SK-N-SH (cell line): ENCODE measurements around the gene IPO8. TPM values are rescaled to one million over a fixed set of nuclear protein-coding genes. Genes with fewer than 3 reads are reported as not detected.

ENCODE experiments used
- CTCF ChIA-PET: fragments of 300-600, 350-600 bp; formaldehyde crosslinking; extraction: SDS; loops from one replicate; lab custom pipeline; 2021; lab: Yijun Ruan, JAX
- POLR2A ChIA-PET: fragments of 350-600 bp; sonication (Branson Sonifier 250); formaldehyde crosslinking; extraction: SDS; loops from one replicate; lab custom pipeline; 2020; ENCODE audit warnings: antibody characterized with exemption, inconsistent platforms; lab: Yijun Ruan, JAX
- DNase-seq: peaks from one replicate; pipeline ENCODE4 v3.0.0; 2012
- H2AFZ ChIP-seq: fragments of 200-600 bp; sonication (generic); 2 replicates; pipeline ENCODE4 v1.8.1; 2016; ENCODE audit warnings: antibody characterized with exemption, mild to moderate bottlenecking, low read depth
- H3F3A ChIP-seq: fragments of 200-600 bp; sonication (generic); replicated peaks from 2 replicates; pipeline ENCODE3; 2016; ENCODE audit warnings: antibody characterized with exemption, mild to moderate bottlenecking; ENCODE audit not compliant: insufficient read depth
- H3K27ac ChIP-seq, 2 experiments: fragments of 200-500 bp in 1 of 2; fragments of 200-600 bp in 1 of 2; sonication (Bioruptor generic) in 1 of 2; sonication (generic), shearing (Covaris generic) in 1 of 2; 2 replicates each; pipeline versions ENCODE4 v1.5.1 to v1.6.1; 2014 to 2016; ENCODE audit warnings: low read depth in 2 of 2, inconsistent platforms in 1 of 2, low read length in 1 of 2, mild to moderate bottlenecking in 1 of 2, mixed read lengths in 1 of 2
- H3K27me3 ChIP-seq: fragments of 200-600 bp; sonication (generic), shearing (Covaris generic); 2 replicates; pipeline ENCODE4 v1.6.1; 2016; ENCODE audit warnings: mixed run types; ENCODE audit not compliant: insufficient read depth
- H3K36me3 ChIP-seq, 2 experiments: fragments of 200-500 bp in 1 of 2; fragments of 200-600 bp in 1 of 2; sonication (Bioruptor generic) in 1 of 2; sonication (generic) in 1 of 2; replicated peaks in 1 of 2; 2 replicates each; pipeline versions ENCODE3 to v1.5.1; 2014 to 2016; ENCODE audit warnings: low read length in 1 of 2, mild to moderate bottlenecking in 1 of 2; ENCODE audit not compliant: insufficient read depth in 2 of 2, control insufficient read depth in 1 of 2
- H3K4me1 ChIP-seq, 2 experiments: fragments of 200-500 bp in 1 of 2; fragments of 200-600 bp in 1 of 2; sonication (Bioruptor generic) in 1 of 2; sonication (generic), shearing (Covaris generic) in 1 of 2; 2 replicates each; pipeline versions ENCODE4 v1.5.1 to v1.6.1; 2014 to 2016; ENCODE audit warnings: low read depth in 1 of 2, low read length in 1 of 2, mixed run types in 1 of 2; ENCODE audit not compliant: insufficient read depth in 2 of 2, control insufficient read depth in 1 of 2
- H3K4me2 ChIP-seq: fragments of 200-600 bp; sonication (generic), shearing (Covaris generic); 2 replicates; pipeline ENCODE4 v1.6.1; 2017; ENCODE audit warnings: mixed run types
- H3K4me3 ChIP-seq, 2 experiments: fragments of 200-500 bp in 1 of 2; fragments of 200-600 bp in 1 of 2; sonication (Bioruptor generic) in 1 of 2; sonication (generic), shearing (Covaris generic) in 1 of 2; 2 replicates each; pipeline versions ENCODE4 v1.5.1 to v1.8.1; 2014 to 2016; ENCODE audit warnings: low read depth in 2 of 2, inconsistent platforms in 1 of 2, low read length in 1 of 2, mild to moderate bottlenecking in 1 of 2, mixed read lengths in 1 of 2, moderate library complexity in 1 of 2
- H3K79me2 ChIP-seq: fragments of 200-600 bp; sonication (generic); 2 replicates; pipeline ENCODE4 v1.8.1; 2017; ENCODE audit warnings: mild to moderate bottlenecking; ENCODE audit not compliant: insufficient read depth
- H3K9ac ChIP-seq: fragments of 200-600 bp; sonication (generic); 2 replicates; pipeline ENCODE4 v1.6.1; 2017; ENCODE audit warnings: mixed run types
- H3K9me2 ChIP-seq: fragments of 200-600 bp; sonication (generic); 2 replicates; pipeline ENCODE4 v1.6.1; 2017; ENCODE audit warnings: mixed run types
- H3K9me3 ChIP-seq: fragments of 200-600 bp; sonication (generic); 2 replicates; pipeline ENCODE4 v1.6.1; 2017; ENCODE audit warnings: mixed run types, mild to moderate bottlenecking, moderate library complexity
- H4K20me1 ChIP-seq: fragments of 200-600 bp; sonication (generic); 2 replicates; pipeline ENCODE4 v1.6.1; 2017; ENCODE audit warnings: mild to moderate bottlenecking, mixed run types; ENCODE audit not compliant: insufficient read depth
- FOSL2 ChIP-seq: IDR thresholded peaks from 2 replicates; pipeline ENCODE4 v1.4.0; 2012; ENCODE audit warnings: low read depth, mild to moderate bottlenecking, moderate library complexity, borderline replicate concordance
- IRF3 ChIP-seq: fragments of 150-350 bp; IDR thresholded peaks from 2 replicates; pipeline ENCODE4 v1.6.1; 2016; ENCODE audit warnings: mild to moderate bottlenecking, low read depth, low read length
- JUND ChIP-seq: IDR thresholded peaks from 2 replicates; pipeline ENCODE4 v1.4.0; 2012
- MAX ChIP-seq: IDR thresholded peaks from 2 replicates; pipeline ENCODE4 v1.4.0; 2012; ENCODE audit warnings: low read depth
- PBX3 ChIP-seq: IDR thresholded peaks from 2 replicates; pipeline ENCODE4; 2012
- POLR2AphosphoS5 ChIP-seq: IDR thresholded peaks from 2 replicates; pipeline ENCODE4 v1.6.1; 2012; ENCODE audit warnings: low read depth, low read length
- RCOR1 ChIP-seq: fragments of 150-350 bp; IDR thresholded peaks from 2 replicates; pipeline ENCODE4 v1.6.1; 2017; ENCODE audit warnings: antibody characterized with exemption, low read length
- RFX5 ChIP-seq: IDR thresholded peaks from 2 replicates; pipeline ENCODE4 v1.6.1; 2012; ENCODE audit warnings: mild to moderate bottlenecking, improper control_type of control experiment, low read length
- SIN3A ChIP-seq: IDR thresholded peaks from 2 replicates; pipeline ENCODE4 v1.6.1; 2012; ENCODE audit warnings: low read depth, mild to moderate bottlenecking, low read length, moderate library complexity, borderline replicate concordance
- TEAD4 ChIP-seq: IDR thresholded peaks from 2 replicates; pipeline ENCODE4 v1.4.0; 2012; ENCODE audit warnings: mild to moderate bottlenecking, borderline replicate concordance; ENCODE audit not compliant: insufficient read depth
- WGBS: methylation state at CpG from one replicate; pipeline ENCODE4 v1.1.6; 2017; ENCODE audit warnings: low lambda C conversion rate; 5-methylcytosine and 5-hydroxymethylcytosine counted together
- polyA plus RNA-seq, 3 experiments: library from polyadenylated mRNA; depleted of rRNA; stranded (reverse); fragments of >200 nt; gene quantifications; 2 replicates each; pipeline ENCODE4 v1.2.3, GENCODE V29; 2012

The IPO8 gene
- polyA plus RNA-seq, 1 of the 3 experiments (the other 2 are of a cell fraction), result 5.8 TPM

- no peak overlapping the region for H3K4me2 ChIP-seq
Observed at GRCh38 chr12:30719060-30719459, 23.4 kb upstream of the IPO8 start.

GRCh38 chr12:30707613-30708342 lies 12.1 kb upstream of the IPO8 start:
- H4K20me1 ChIP-seq, result no peaks in the 10 kb centered on the region
- ChIA-PET POLR2A (no interaction called here), CTCF (interaction anchor here (0.5 to 2.3 kb wide), 6 partner anchors 11 to 520 kb away, joined by 3 to 11 read pairs (median 3); partner anchors contain the start of gene IPO8)
- no peaks in the 10 kb centered on the region for H3K9me2 ChIP-seq
- no peaks in the 10 kb centered on the region for H3K4me1 ChIP-seq
- no peak overlapping the region for H3K4me2 ChIP-seq
- H3K36me3 ChIP-seq, result peaks cover 45 to 49% of the 10 kb centered on the region in 2 experiments
- no peak overlapping the region for H3K27ac ChIP-seq
- 98% methylated on average over 10 of the region's 10 CpGs for WGBS
- TF ChIP-seq MAX, result no peak
- TF ChIP-seq TEAD4, result no peak
- no peak overlapping the region for H3K9ac ChIP-seq
- H3K79me2 ChIP-seq, result no peaks in the 10 kb centered on the region
- no peak overlapping the region for H2AFZ ChIP-seq
- no peaks in the 10 kb centered on the region for H3K9me3 ChIP-seq
- no peaks in the 10 kb centered on the region for H3K27me3 ChIP-seq
- DNase-seq, result no peak
- H3K4me3 ChIP-seq, result no peak overlapping the region
- H3F3A ChIP-seq, result no peaks in the 10 kb centered on the region

More at GRCh38 chr12:30719060-30719459, 23.4 kb upstream of the IPO8 start:
- Histone ChIP-seq H3K79me2 (peaks cover 35% of the 10 kb centered on the region), H4K20me1 (no peaks in the 10 kb centered on the region), H3F3A (no peaks in the 10 kb centered on the region), H3K4me1 (no peaks in the 10 kb centered on the region), H3K9me3 (no peaks in the 10 kb centered on the region), H3K27ac (no peak overlapping the region), H3K9ac (no peak overlapping the region), H3K36me3 (peaks cover 76 to 91% of the 10 kb centered on the region in 2 experiments), H2AFZ (no peak overlapping the region), H3K4me3 (no peak overlapping the region), H3K9me2 (no peaks in the 10 kb centered on the region), H3K27me3 (no peaks in the 10 kb centered on the region)
- no peak for TF ChIP-seq RFX5
- TF ChIP-seq POLR2AphosphoS5, result no peak
- TF ChIP-seq SIN3A, result no peak
- TF ChIP-seq TEAD4, result no peak
- peak; percentile 7; the same call in 1 of the 2 replicates for TF ChIP-seq FOSL2
- TF ChIP-seq RCOR1, result no peak
- TF ChIP-seq PBX3, result peak; percentile 55; the same call in 1 of the 2 replicates
- TF ChIP-seq IRF3, result no peak
- 0 out of 2 replicates have a peak, but pooled peaks have one; percentile 17 for TF ChIP-seq JUND
- TF ChIP-seq MAX, result no peak
- DNase-seq, result no peak
- 75% methylated on average over 1 of the region's 1 CpG for WGBS
- POLR2A ChIA-PET, result no interaction called here
- CTCF ChIA-PET, result interaction anchor here (0.6 to 1.5 kb wide), 4 partner anchors 10 to 377 kb away, joined by 3 to 4 read pairs (median 4); no protein-coding TSS in a partner anchor
